GOT3 (cell line): ENCODE data around the gene PRRC2C.
"Not testable (repeated sequence)": the region's sequence is repeated elsewhere in the genome, so short reads cannot be mapped to it uniquely, and the experiment has no call there.

Experiments used
- DNase-seq: peaks from one replicate; lab custom pipeline; 2025; ENCODE audit warnings: mixed read lengths; lab: John Stamatoyannopoulos, UW

PRRC2C gene

GRCh38 chr1:171485375-171486047 lies at the start of gene PRRC2C:
TSS of gene PRRC2C (plus strand) at chr1:171485530. CDS start at chr1:171512089, 26,559 bp downstream.
- peak; percentile 98 for DNase-seq

- DNase-seq = peak; percentile 92
These were observed 46.9 kb upstream of the PRRC2C start for GRCh38 chr1:171438441-171438840.

DNA sequence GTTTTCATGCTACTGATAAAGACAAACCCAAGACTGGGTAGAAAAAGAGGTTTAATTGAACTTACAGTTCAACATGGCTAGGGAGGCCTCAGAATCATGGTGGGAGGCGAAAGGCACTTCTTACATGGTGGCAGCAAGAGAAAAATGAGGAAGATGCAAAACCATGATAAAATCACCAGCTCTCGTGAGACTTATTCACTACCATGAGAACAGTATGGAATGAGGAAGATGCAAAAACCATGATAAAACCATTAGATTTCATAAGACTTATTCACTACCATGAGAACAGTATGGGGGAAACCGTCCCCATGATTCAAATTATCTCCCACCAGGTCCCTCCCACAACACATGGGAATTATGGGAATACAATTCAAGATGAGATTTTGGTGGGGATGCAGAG lies 45.1 kb upstream of the PRRC2C start:
- DNase-seq = not testable (repeated sequence)

DNA sequence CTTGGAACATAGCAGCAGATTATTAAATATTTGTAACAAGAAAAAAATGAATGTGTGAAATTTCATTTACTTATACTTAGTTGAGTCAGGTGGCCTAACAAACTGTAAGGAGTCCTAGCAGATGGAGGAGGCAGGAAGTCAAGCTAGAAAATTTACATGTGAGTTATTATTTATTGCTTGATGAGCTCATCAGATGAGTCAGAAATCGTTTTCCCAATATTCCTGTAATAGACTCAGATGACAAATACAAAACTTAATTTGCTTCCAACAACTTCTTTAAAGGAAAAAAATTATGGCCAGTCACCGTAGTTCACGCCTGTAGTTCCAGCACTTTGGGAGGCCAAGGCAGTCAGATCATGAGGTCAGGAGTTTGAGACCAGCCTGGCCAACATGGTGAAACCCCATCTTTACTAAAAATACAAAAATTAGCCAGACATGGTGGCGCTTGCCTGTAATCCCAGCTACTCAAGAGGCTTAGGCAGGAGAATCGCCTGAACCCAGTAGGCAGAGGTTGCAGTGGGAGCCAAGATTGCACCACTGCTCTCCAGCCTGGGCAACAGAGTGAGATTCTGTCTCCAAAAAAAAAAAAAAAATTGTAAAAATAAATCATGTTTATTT lies 43.9 kb upstream of the PRRC2C start:
- not testable (repeated sequence) for DNase-seq

- no peak for DNase-seq
These were observed 38.9 kb upstream of the PRRC2C start for GRCh38 chr1:171446386-171446785.

GRCh38 chr1:171455967-171456366 lies 29.4 kb upstream of the PRRC2C start:
- no peak for DNase-seq

- no peak for DNase-seq
These were observed 27.9 kb upstream of the PRRC2C start for GRCh38 chr1:171457412-171457811.

DNA sequence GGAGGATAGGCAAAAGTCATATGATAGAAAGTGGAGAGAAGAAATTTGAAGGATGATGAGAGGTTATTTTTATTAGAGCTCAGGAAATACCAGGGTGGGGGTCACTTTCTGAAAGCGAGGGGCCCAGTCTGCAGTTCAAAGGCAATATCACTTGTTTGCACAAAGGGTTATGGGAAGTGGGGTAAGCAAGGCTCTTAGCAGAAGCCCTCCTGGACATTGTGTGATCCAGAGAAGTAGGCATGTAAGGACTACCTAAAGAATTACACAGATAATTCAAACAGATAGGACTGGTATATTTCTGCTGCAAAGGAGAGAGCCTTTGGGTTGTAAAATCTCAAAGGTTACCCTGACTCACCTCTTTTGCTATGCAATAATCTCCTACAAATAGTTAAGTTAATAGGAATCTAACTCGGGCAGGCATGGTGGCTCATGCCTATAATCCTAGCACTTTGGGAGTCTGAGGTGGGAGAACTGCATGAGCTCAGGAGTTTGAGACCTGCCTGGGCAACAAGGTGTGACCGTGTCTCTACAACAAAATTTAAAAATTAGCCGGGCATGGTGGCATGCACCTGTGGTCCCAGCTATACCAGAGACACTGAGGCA lies 25.2 kb upstream of the PRRC2C start:
- DNase-seq = no peak

GRCh38 chr1:171467626-171468025 lies 17.7 kb upstream of the PRRC2C start:
- DNase-seq = no peak

DNA sequence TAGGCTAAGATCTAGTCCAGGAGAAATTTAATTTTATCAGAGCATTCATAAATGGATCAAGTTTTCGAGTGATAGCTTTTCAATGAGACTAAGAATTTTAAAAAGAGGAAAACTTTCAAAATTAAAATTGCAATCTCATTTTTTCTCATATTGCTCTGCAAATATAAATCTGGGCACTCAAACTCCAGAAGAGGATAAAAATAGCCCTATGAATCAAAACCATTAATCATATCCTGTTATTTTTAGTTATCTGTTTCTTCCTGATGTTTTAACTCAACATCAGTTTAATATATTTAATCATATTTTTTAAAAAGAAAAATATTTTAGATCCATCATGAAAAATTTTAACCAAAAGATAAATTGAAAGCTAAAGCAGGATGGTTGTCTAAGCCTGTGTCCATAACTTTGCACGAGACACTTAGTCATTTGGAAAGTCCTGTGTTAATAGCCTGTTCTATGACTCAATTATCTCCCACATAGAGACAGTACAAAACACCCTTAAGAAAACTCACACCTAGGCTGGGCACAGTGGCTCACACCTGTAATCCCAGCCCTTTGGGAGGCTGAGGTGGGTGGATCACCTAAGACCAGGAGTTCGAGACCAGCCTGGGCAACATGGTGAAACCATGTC lies 17.1 kb upstream of the PRRC2C start:
- no peak for DNase-seq

DNA sequence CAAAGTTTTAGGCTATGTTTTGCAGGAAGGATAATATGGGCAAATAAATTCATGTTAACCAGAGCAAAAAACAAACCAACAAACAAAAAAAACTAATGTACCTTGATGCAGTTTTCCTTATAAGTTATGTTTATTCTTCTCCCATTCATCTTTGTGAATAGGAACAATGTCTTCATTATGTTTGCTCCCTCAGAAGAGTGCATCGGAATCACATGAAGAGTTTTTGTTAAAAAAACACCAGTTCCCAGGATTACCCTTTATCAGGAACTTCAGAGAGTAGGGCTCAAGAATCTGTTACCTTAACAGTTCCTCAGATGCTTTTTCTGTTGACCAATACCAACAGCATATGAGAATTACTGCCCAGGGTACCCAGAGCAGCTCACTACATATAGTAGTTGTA lies 14.6 kb upstream of the PRRC2C start:
- DNase-seq = no peak

- DNase-seq = no peak
These were observed 13.1 kb upstream of the PRRC2C start for GRCh38 chr1:171472183-171472647.

GRCh38 chr1:171476829-171477228 lies 8.5 kb upstream of the PRRC2C start:
- no peak for DNase-seq

DNA sequence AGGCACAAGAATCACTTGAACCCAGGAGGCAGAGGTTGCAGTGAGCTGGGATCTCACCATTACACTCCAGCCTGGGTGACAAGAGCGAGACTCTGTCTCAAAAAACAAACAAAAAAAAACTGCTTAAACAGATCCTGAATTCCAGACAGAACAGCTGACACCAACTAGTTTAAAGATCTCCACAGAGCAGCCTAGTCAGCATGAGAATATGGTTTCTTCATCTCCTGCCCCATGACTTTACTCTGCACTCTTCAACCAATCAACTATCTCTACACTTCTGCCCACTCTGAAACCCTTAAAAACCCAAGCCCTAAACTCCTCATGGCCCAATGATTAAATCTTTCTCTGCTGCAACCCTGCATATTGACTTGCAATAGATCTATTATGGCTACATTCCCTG lies 7.5 kb upstream of the PRRC2C start:
- DNase-seq = no peak

DNA sequence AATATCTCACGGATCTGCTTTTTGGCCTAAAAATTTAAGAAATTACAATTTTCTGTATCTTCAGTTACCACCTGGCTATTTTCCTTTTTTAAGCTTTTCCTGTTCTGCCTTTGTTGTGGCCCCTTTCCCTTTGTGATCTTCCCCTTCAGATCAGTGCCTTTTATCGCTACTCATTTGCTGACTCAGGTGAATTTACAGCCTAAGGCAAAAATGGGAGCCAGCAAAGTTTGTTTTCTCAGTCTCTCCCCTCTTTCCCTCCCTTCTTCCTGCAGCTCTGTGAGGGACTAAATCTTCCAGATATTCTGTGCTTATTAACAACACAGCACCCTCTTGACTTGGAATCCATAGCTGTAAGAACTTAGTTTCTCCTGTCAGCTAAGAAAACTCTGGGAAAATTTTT lies 5.3 kb upstream of the PRRC2C start:
- no peak for DNase-seq

GRCh38 chr1:171484760-171485374 lies 463 bp upstream of the PRRC2C start:
- DNase-seq = no peak

DNA sequence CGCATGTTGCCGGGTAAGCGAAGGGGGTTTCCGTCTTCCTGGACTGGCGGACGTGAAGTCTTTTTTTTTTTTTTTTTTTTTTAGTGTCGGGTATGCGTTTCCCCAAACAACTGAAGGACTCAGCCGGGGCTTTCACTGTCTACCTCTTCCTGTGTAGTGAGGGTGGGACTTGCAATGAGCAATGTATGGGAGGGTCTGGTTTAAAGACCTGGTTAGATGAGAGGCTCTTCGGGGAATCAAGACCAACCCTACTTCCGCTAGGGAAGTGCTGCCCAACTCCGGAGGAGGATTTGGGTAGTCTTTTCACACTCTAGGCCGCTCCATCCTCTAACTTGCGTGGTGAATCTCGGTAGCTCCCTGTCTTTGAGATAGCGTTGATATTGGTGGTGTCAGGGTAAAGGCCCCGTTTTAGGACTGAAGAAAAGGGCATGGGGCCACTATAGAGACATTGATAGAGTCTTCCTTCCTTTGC lies 754 bp downstream of the PRRC2C start:
- DNase-seq = no peak

GRCh38 chr1:171487038-171487437 lies 1.7 kb downstream of the PRRC2C start:
- DNase-seq = no peak

GRCh38 chr1:171488190-171488929 lies 3.0 kb downstream of the PRRC2C start:
- no peak for DNase-seq

DNA sequence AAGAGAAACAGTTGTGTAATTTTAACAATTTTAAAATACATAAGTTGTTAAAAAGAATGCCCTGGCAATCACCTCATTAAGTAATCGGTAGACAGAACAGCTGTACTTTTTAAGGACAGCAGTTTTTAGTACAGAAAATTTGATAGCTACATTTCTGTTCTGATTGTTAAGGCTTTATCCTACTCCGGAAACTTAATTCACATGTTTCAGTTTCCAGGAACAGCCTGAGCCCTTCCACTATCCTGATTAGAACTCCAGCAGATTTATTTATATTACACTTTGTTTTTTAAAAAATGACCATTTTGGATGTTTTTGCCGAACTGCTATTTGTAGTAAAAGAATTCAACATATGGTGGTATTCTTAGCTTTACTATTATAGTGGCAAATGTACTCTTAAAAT lies 8.7 kb downstream of the PRRC2C start:
- no peak for DNase-seq

DNA sequence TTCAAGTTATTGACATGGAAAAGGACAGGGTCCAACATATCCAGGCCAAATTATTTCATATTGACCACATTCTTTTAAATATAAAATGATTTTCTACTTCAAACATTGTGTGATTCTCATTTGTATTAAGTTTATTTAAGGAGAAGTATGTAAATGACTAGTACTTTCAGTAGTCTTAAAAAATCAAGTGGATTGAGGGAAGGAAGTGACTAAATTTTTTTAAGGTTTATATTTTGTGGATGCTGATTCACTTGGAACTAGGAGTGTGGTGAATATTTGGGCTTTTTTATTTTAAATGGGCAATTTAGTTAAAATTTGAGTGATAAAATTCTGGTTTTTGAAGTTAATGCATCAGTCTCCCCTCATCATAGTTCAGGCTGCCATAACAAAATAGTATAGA lies 10.1 kb downstream of the PRRC2C start:
- DNase-seq = no peak

- DNase-seq = no peak
These were observed 15.0 kb downstream of the PRRC2C start for GRCh38 chr1:171500304-171500703.
